ENCODE results near the gene HOMER1. TPM values are rescaled to one million over a fixed set of nuclear protein-coding genes. Genes with fewer than 3 reads are reported as not detected.
"Not testable (repeated sequence)": the region's sequence is repeated elsewhere in the genome, so short reads cannot be mapped to it uniquely, and the experiment has no call there.

HOMER1 gene
- polyA plus RNA-seq, 6 donors from 2014 or later: 0.42 to 4.4 (median 2.0) TPM

GRCh38 chr5:79417495-79417894, 96.4 kb downstream of the HOMER1 start:
- no peak overlapping the region for H3K27ac Mint-ChIP-seq
- peaks cover 0 to 10% (median 0%) of the 10 kb centered on the region in 3 donors for H3K4me1 Mint-ChIP-seq
- no peak for DNase-seq
- ATAC-seq (ENCODE audit: low read depth in 2 of 2): no peak
- H3K36me3 Mint-ChIP-seq: no peaks in the 10 kb centered on the region
- H3K9me3 Mint-ChIP-seq: no peaks in the 10 kb centered on the region
- H3K27me3 Mint-ChIP-seq: no peaks in the 10 kb centered on the region
- H3K4me3 Mint-ChIP-seq: no peak overlapping the region

GRCh38 chr5:79416499-79416898, 97.4 kb downstream of the HOMER1 start:
- Mint-ChIP-seq H3K4me1 (peaks cover 0 to 10% (median 0%) of the 10 kb centered on the region in 3 donors), H3K27ac (peak overlapping the region in 1 of 6 donors; percentile 16), H3K27me3 (no peaks in the 10 kb centered on the region), H3K36me3 (no peaks in the 10 kb centered on the region), H3K4me3 (no peak overlapping the region), H3K9me3 (no peaks in the 10 kb centered on the region)
- peak; percentile 92 to 96 for ATAC-seq (ENCODE audit: low read depth in 2 of 2)
- peak; percentile 13 for DNase-seq

GRCh38 chr5:79413112-79413511, 100.8 kb downstream of the HOMER1 start:
- no peaks in the 10 kb centered on the region for H3K27me3 Mint-ChIP-seq
- H3K4me1 Mint-ChIP-seq: peaks cover 0 to 10% (median 0%) of the 10 kb centered on the region in 3 donors
- H3K36me3 Mint-ChIP-seq: peaks cover 0 to 8% of the 10 kb centered on the region in 2 donors
- peaks cover 0 to 15% (median 12%) of the 10 kb centered on the region in 7 donors for H3K9me3 Mint-ChIP-seq
- no peak overlapping the region for H3K27ac Mint-ChIP-seq
- H3K4me3 Mint-ChIP-seq: no peak overlapping the region
- DNase-seq: no peak
- ATAC-seq (ENCODE audit: low read depth in 2 of 2): no peak

- H3K36me3 Mint-ChIP-seq: peaks cover 14 to 34% of the 10 kb centered on the region in 2 donors
- peaks cover 0 to 8% (median 0%) of the 10 kb centered on the region in 3 donors for H3K27me3 Mint-ChIP-seq
- no peak overlapping the region for H3K27ac Mint-ChIP-seq
- no peaks in the 10 kb centered on the region for H3K4me1 Mint-ChIP-seq
- DNase-seq (no peak), ATAC-seq (ENCODE audit: low read depth in 2 of 2) (no peak)
- H3K9me3 Mint-ChIP-seq: peaks cover 4 to 35% (median 19%) of the 10 kb centered on the region in 7 donors
- H3K4me3 Mint-ChIP-seq: no peak overlapping the region
These were observed 105.9 kb downstream of the HOMER1 start for GRCh38 chr5:79408028-79408427.

- H3K9me3 Mint-ChIP-seq: peaks cover 4 to 35% (median 19%) of the 10 kb centered on the region in 7 donors
These were observed 106.3 kb downstream of the HOMER1 start for GRCh38 chr5:79407591-79407990.

GRCh38 chr5:79401216-79401615, 112.7 kb downstream of the HOMER1 start:
- Mint-ChIP-seq H3K27ac (no peak overlapping the region), H3K36me3 (peaks cover 0 to 9% of the 10 kb centered on the region in 2 donors), H3K4me3 (no peak overlapping the region), H3K9me3 (peaks cover 0 to 3% (median 0%) of the 10 kb centered on the region in 7 donors), H3K4me1 (no peaks in the 10 kb centered on the region), H3K27me3 (no peaks in the 10 kb centered on the region)
- no peak for DNase-seq
- ATAC-seq (ENCODE audit: low read depth in 2 of 2): no peak

More at GRCh38 chr5:79407591-79407990, 106.3 kb downstream of the HOMER1 start:
- H3K36me3 Mint-ChIP-seq: peaks cover 14 to 34% of the 10 kb centered on the region in 2 donors
- H3K4me3 Mint-ChIP-seq: no peak overlapping the region
- ATAC-seq (ENCODE audit: low read depth in 2 of 2) (no peak), DNase-seq (no peak)
- H3K27ac Mint-ChIP-seq: no peak overlapping the region
- H3K4me1 Mint-ChIP-seq: no peaks in the 10 kb centered on the region
- peaks cover 0 to 8% (median 0%) of the 10 kb centered on the region in 3 donors for H3K27me3 Mint-ChIP-seq

- no peak overlapping the region for H3K4me3 Mint-ChIP-seq
- DNase-seq: no peak
These were observed 114.9 kb downstream of the HOMER1 start for GRCh38 chr5:79399046-79399445.

GRCh38 chr5:79397080-79397479, 116.9 kb downstream of the HOMER1 start:
- H3K36me3 Mint-ChIP-seq: peaks cover 0 to 3% of the 10 kb centered on the region in 2 donors
- no peaks in the 10 kb centered on the region for H3K9me3 Mint-ChIP-seq
- DNase-seq (no peak), ATAC-seq (ENCODE audit: low read depth in 2 of 2) (no peak)
- H3K27ac Mint-ChIP-seq: no peak overlapping the region
- H3K4me1 Mint-ChIP-seq: no peaks in the 10 kb centered on the region
- H3K4me3 Mint-ChIP-seq: no peak overlapping the region
- no peaks in the 10 kb centered on the region for H3K27me3 Mint-ChIP-seq

More at GRCh38 chr5:79399046-79399445, 114.9 kb downstream of the HOMER1 start:
- ATAC-seq (ENCODE audit: low read depth in 2 of 2): no peak
- Mint-ChIP-seq H3K36me3 (peaks cover 0 to 3% of the 10 kb centered on the region in 2 donors), H3K4me1 (no peaks in the 10 kb centered on the region), H3K27ac (peak overlapping the region in 1 of 6 donors; percentile 3), H3K27me3 (no peaks in the 10 kb centered on the region), H3K9me3 (no peaks in the 10 kb centered on the region)

GRCh38 chr5:79396265-79396664, 117.7 kb downstream of the HOMER1 start:
- no peak for ATAC-seq (ENCODE audit: low read depth in 2 of 2)
- no peak for DNase-seq
- Mint-ChIP-seq H3K36me3 (peaks cover 0 to 3% of the 10 kb centered on the region in 2 donors), H3K4me3 (no peak overlapping the region), H3K27ac (no peak overlapping the region), H3K27me3 (no peaks in the 10 kb centered on the region), H3K9me3 (no peaks in the 10 kb centered on the region), H3K4me1 (no peaks in the 10 kb centered on the region)

- Mint-ChIP-seq H3K36me3 (peaks cover 0 to 3% of the 10 kb centered on the region in 2 donors), H3K4me1 (no peaks in the 10 kb centered on the region), H3K27ac (no peak overlapping the region), H3K27me3 (no peaks in the 10 kb centered on the region), H3K4me3 (no peak overlapping the region), H3K9me3 (no peaks in the 10 kb centered on the region)
- ATAC-seq (ENCODE audit: low read depth in 2 of 2): no peak
- no peak for DNase-seq
These were observed 118.6 kb downstream of the HOMER1 start for GRCh38 chr5:79395296-79395695.

- Mint-ChIP-seq H3K27ac (no peak overlapping the region), H3K9me3 (no peaks in the 10 kb centered on the region), H3K36me3 (peaks cover 0 to 3% of the 10 kb centered on the region in 2 donors), H3K4me3 (no peak overlapping the region), H3K27me3 (no peaks in the 10 kb centered on the region), H3K4me1 (no peaks in the 10 kb centered on the region)
- DNase-seq: no peak
- no peak for ATAC-seq (ENCODE audit: low read depth in 2 of 2)
These were observed 121.2 kb downstream of the HOMER1 start for GRCh38 chr5:79392776-79393175.

- H3K27me3 Mint-ChIP-seq: peaks cover 0 to 17% (median 0%) of the 10 kb centered on the region in 3 donors
- no peak overlapping the region for H3K4me3 Mint-ChIP-seq
- H3K4me1 Mint-ChIP-seq: no peaks in the 10 kb centered on the region
- H3K27ac Mint-ChIP-seq: no peak overlapping the region
- peaks cover 9 to 35% (median 29%) of the 10 kb centered on the region in 7 donors for H3K9me3 Mint-ChIP-seq
- H3K36me3 Mint-ChIP-seq: peaks cover 21 to 24% of the 10 kb centered on the region in 2 donors
- DNase-seq (no peak), ATAC-seq (ENCODE audit: low read depth in 2 of 2) (no peak)
These were observed 127.3 kb downstream of the HOMER1 start for GRCh38 chr5:79386679-79387078.

GRCh38 chr5:79385126-79385525, 128.8 kb downstream of the HOMER1 start:
- DNase-seq; H3K4me1 Mint-ChIP-seq; H3K4me3 Mint-ChIP-seq; H3K27ac Mint-ChIP-seq; ATAC-seq (ENCODE audit: low read depth in 2 of 2): not testable (repeated sequence)
- Mint-ChIP-seq H3K9me3 (peaks cover 9 to 45% (median 37%) of the 10 kb centered on the region in 7 donors), H3K27me3 (peaks cover 0 to 17% (median 0%) of the 10 kb centered on the region in 3 donors), H3K36me3 (peaks cover 25 to 28% of the 10 kb centered on the region in 2 donors)

GRCh38 chr5:79378510-79379186, 135.3 kb downstream of the HOMER1 start:
- H3K36me3 Mint-ChIP-seq: peaks cover 23% of the 10 kb centered on the region in 2 donors
- peaks cover 4 to 42% (median 29%) of the 10 kb centered on the region in 7 donors for H3K9me3 Mint-ChIP-seq
- no peak for ATAC-seq (ENCODE audit: low read depth in 2 of 2)
- no peak for DNase-seq
- no peak overlapping the region for H3K27ac Mint-ChIP-seq
- H3K27me3 Mint-ChIP-seq: peaks cover 0 to 6% (median 0%) of the 10 kb centered on the region in 3 donors
- no peaks in the 10 kb centered on the region for H3K4me1 Mint-ChIP-seq
- no peak overlapping the region for H3K4me3 Mint-ChIP-seq

Measured in naive B cell (primary cell).